Measurements from ENCODE around the gene PLD6.
A peak's percentile ranks its signal among the peaks of the same experiment; 100 is the strongest.

The PLD6 gene

DNA sequence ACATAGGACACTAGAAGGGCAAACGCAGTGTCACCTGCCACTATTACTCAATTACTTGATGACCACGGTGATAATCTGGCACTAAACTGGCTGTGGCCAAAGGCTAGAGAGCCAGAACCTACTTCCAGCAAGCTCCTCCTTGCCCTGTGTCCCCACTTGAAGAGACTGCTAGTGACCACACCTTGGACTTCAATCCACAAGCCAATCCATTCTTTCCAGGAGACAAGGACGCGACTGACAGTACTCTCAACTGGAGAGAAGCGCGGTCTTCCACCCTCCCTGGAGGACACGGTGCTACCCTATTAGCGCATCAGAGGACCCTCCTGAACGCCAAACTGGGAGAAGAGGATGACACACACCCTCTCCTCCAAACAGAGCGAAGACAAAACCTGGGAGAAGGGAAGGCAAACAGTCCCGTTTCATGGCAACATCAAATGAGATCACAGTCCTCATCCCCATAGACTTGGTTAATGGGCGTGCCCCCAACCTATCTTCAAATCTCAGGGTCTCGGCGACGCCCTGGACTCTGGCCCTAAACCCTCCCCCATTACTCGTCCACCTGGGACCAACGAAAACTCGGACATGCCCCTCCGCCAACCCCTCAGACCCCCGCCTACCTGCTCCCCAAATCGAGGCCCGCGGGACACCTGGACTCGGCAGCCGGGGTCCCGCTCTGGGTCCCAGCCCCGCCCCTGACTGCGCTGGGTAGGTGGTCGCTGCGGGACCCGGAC, 30.3 kb upstream of the PLD6 start:
- CTCF ChIA-PET: interaction anchor here (0.5 kb wide), 1 partner anchor 355 kb away, joined by 3 read pairs; no protein-coding TSS in a partner anchor
- POLR2A ChIA-PET: interaction anchor here (0.6 to 2.8 kb wide), 13 partner anchors 13 to 77 kb away, joined by 3 to 11 read pairs (median 4); partner anchors contain the start of gene COPS3

DNA sequence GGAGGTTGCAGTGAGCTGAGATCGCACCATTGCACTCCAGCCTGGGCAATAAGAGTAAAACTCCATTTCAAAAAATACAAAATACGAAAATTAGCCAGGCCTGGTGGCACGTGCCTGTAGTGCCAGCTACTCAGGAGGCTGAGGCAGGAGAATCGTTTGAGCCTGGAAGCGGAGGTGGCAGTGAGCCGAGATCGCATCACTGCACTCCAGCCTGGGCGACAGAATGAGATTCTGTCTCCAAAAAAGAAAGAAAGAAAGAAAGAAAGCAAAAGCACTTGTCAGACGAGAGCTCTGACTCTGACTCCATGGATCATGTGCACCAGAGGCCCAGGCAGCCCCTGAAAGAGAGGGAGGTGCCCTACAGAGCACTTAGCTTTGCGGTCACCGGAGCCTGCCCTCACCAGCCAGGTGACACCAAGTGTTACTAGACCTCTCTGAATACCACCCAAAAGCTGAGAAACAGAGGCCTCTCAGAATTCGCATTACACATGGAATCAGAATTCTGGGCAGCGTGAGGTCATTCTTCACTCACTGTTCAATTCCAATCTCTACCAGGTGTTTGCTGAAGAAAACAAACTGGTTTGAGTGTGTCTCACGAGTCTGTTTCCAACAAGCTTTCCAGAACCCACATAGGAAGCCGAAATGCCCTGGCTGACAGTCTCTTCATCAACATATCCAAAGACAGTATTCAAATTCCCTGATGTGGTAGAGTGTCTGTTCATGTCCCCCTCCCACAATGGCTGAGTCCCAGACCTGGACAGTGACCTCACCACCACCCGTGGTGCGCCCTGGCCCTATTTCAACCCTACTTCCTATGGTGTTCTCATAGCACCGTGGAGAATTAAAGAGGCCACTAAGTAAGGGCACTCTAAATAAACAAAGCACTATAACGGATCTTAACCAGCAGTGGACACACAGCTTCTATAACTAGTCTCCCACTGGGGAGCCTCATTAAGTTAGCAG, 29.4 kb upstream of the PLD6 start:
- DNase-seq (ENCODE audit: extremely low spot score): peak; percentile 23
- ChIA-PET POLR2A (interaction anchor here (0.8 to 2.8 kb wide), 10 partner anchors 12 to 66 kb away, joined by 3 to 11 read pairs (median 4); partner anchors contain the start of gene COPS3), CTCF (no interaction called here)
- TF ChIP-seq ARNT (IDR thresholded peaks at IDR 0.05) (no peak), LEF1 (IDR thresholded peaks at IDR 0.05; ENCODE audit: borderline replicate concordance) (no peak), FOXA1 (IDR thresholded peaks at IDR 0.05) (no peak), ZNF384 (IDR thresholded peaks at IDR 0.05) (no peak), BHLHE40 (IDR thresholded peaks at IDR 0.05; ENCODE audit: borderline replicate concordance) (no peak), HDGF (IDR thresholded peaks at IDR 0.05; ENCODE audit: borderline replicate concordance) (no peak), ELF4 (IDR thresholded peaks at IDR 0.05) (no peak), L3MBTL2 (conservative IDR thresholded peaks at IDR 0.05) (no peak), TARDBP (IDR thresholded peaks at IDR 0.05) (no peak), FOXK2 (IDR thresholded peaks at IDR 0.05) (no peak)
- TF ChIP-seq, protein P1, sequence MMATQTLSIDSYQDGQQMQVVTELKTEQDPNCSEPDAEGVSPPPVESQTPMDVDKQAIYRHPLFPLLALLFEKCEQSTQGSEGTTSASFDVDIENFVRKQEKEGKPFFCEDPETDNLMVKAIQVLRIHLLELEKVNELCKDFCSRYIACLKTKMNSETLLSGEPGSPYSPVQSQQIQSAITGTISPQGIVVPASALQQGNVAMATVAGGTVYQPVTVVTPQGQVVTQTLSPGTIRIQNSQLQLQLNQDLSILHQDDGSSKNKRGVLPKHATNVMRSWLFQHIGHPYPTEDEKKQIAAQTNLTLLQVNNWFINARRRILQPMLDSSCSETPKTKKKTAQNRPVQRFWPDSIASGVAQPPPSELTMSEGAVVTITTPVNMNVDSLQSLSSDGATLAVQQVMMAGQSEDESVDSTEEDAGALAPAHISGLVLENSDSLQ (IDR thresholded peaks at IDR 0.05): no peak

More for the DNA sequence above, 30.3 kb upstream of the PLD6 start:
- peak; percentile 24 for DNase-seq (ENCODE audit: extremely low spot score)
- peak; percentile 34; the same call in 1 of the 2 replicates for TF ChIP-seq L3MBTL2 (conservative IDR thresholded peaks at IDR 0.05)
- no peak for TF ChIP-seq ELF4 (IDR thresholded peaks at IDR 0.05)
- TF ChIP-seq ARNT (IDR thresholded peaks at IDR 0.05): no peak

DNA sequence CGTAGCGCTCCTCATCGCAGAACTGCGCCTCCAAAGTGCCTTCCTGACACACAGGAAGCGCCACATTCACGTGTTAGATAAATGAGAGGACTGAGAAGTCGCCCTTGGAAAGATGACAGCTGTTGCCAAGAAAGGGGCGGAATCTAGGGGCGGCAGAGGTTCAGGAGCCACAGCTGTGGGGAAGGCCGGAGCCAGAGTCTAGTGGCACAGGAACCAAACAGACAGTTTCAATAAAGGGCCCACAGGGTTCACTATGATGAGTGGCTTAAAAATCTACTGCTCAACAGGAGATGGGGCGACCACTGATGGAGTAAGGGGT, 26.1 kb upstream of the PLD6 start:
- no peak for DNase-seq (ENCODE audit: extremely low spot score)
- POLR2A ChIA-PET: no interaction called here
- CTCF ChIA-PET: interaction anchor here (0.6 kb wide), 1 partner anchor 69 kb away, joined by 3 read pairs; no protein-coding TSS in a partner anchor
- TF ChIP-seq SUZ12 (IDR thresholded peaks at IDR 0.05) (no peak), BHLHE40 (IDR thresholded peaks at IDR 0.05; ENCODE audit: borderline replicate concordance) (no peak), FOXA1 (IDR thresholded peaks at IDR 0.05) (no peak)

DNA sequence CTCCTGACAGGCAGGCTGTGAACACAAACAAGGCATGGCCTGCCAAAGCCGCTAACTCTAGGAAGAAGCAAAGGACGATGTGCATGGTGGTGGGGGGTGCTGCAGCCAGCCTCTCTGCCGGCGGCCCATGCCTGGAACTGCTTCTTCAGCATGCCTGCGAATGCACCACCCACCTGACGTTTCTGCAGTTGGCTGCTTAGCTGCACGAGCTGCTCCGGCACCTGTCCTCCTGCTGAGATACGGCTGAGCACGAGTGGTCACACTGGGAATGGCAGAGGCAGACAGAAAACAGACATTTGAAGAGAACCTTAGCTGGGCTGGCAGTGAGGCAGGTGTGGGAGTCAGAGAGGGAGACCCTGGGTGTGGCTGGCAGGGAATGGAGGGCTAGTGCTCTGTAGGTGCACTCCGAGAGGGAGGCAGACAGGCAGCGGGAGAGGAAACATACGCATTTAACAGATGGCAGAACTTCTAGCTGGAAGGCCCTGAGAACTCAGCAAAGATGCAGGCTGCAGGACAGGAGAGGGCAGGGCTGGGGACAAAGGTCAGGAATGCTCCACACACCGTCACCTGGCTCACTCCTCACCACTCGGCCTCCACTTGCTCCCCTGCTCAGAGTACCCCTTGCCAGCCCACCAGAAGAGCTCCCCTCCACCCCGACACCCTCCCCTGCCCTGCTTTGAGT, 25.6 kb upstream of the PLD6 start:
- CTCF ChIA-PET: no interaction called here
- DNase-seq (ENCODE audit: extremely low spot score): no peak
- TF ChIP-seq ARNT (IDR thresholded peaks at IDR 0.05) (no peak), FOXA1 (IDR thresholded peaks at IDR 0.05) (no peak), NFRKB (IDR thresholded peaks at IDR 0.05) (no peak), ELF4 (IDR thresholded peaks at IDR 0.05) (no peak), CTBP1 (IDR thresholded peaks at IDR 0.05; ENCODE audit: borderline replicate concordance) (no peak), SP1 (IDR thresholded peaks at IDR 0.05) (no peak), LEF1 (IDR thresholded peaks at IDR 0.05; ENCODE audit: borderline replicate concordance) (no peak), BHLHE40 (IDR thresholded peaks at IDR 0.05; ENCODE audit: borderline replicate concordance) (no peak)
- POLR2A ChIA-PET: no interaction called here

DNA sequence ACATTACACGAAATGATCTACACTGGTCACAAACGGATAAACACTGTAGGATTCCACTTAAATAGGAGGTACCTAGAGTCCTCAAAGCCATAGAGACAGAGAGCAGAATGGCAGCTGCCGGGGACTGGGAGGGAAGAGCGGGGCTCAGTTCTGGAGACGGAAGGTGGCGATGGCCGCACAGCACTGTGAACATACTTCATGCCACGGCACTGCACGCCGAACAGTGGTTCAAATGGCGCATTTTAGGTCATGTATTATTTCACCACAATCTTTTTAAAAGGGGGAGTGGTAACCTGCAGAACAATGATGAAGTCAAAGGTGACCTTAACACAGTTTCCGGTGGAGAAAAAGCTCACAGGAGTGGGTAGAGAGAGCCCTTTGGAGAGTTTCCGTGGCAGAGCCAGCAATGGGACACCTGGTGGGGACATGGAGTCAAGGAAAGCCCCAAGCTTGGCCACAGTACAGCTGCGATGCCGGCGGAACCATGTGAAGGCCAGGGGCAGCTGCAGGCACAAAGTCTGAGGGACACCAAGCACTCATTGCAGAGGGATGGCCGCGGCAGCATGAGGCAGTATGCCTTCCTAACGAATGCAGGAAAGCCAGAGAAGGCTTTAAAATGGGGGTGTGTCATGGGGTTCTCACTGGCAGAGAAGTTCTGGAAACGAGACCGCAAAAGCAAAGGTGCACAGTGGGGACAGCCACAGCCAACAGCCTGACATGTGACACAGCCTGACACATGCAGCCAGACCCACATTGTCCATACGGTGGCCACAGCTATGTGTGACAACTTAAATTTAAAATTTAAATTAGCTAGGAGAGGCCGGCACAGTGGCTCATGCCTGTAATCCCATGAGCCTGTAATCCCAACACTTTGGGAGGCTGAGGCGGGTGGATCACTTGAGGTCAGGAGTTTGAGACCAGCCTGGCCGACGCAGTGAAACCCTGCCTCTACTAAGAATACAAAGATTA, 23.6 kb upstream of the PLD6 start:
- DNase-seq (ENCODE audit: extremely low spot score): no peak
- no peak for TF ChIP-seq ZNF384 (IDR thresholded peaks at IDR 0.05)
- TF ChIP-seq HDGF (IDR thresholded peaks at IDR 0.05; ENCODE audit: borderline replicate concordance): no peak
- TF ChIP-seq FOXK2 (IDR thresholded peaks at IDR 0.05): no peak
- TF ChIP-seq ELF4 (IDR thresholded peaks at IDR 0.05): no peak
- no peak for TF ChIP-seq BHLHE40 (IDR thresholded peaks at IDR 0.05; ENCODE audit: borderline replicate concordance)
- no peak for TF ChIP-seq SUZ12 (IDR thresholded peaks at IDR 0.05)
- no peak for TF ChIP-seq FOXA1 (IDR thresholded peaks at IDR 0.05)
- TF ChIP-seq LEF1 (IDR thresholded peaks at IDR 0.05; ENCODE audit: borderline replicate concordance): no peak
- no peak for TF ChIP-seq FOXM1 (IDR thresholded peaks at IDR 0.05; ENCODE audit: borderline replicate concordance)
- TF ChIP-seq, protein P1 (IDR thresholded peaks at IDR 0.05): no peak
- no peak for TF ChIP-seq ARNT (IDR thresholded peaks at IDR 0.05)
- no peak for TF ChIP-seq L3MBTL2 (conservative IDR thresholded peaks at IDR 0.05)
- ChIA-PET CTCF (no interaction called here), POLR2A (no interaction called here)

Data from HEK293T (cell line).